CD14-positive monocyte (primary cell): Measurements from ENCODE around the gene DNAJA1. TPM values are rescaled to one million over a fixed set of nuclear protein-coding genes. Genes with fewer than 3 reads are reported as not detected.

ENCODE experiments used
- DNase-seq, 3 donors: peaks; one replicate each; pipeline ENCODE4 v3.0.0-alpha.2; 2011 to 2022
- H2AFZ ChIP-seq: 2 replicates; pipeline ENCODE4 v1.6.0; 2012; ENCODE audit warnings: mild to moderate bottlenecking, low read depth, low read length, inconsistent platforms; ENCODE audit not compliant: insufficient read depth, poor library complexity, severe bottlenecking
- H3K27ac ChIP-seq, 2 donors: 1 replicate in 1 of 2; 2 replicates in 1 of 2; pipeline ENCODE4 v1.5.1; 2012 to 2013; ENCODE audit warnings: low read length in 2 of 2, control low read depth in 1 of 2, inconsistent platforms in 1 of 2, low read depth in 1 of 2, mild to moderate bottlenecking in 1 of 2
- H3K27me3 ChIP-seq, 2 donors: one replicate each; pipeline versions ENCODE4 v1.6.0 to v1.6.1; 2011 to 2013; ENCODE audit warnings: low read length in 2 of 2; ENCODE audit not compliant: control insufficient read depth in 2 of 2, insufficient read depth in 2 of 2
- H3K36me3 ChIP-seq, 2 donors: replicated peaks in 1 of 2; 1 replicate in 1 of 2; 2 replicates in 1 of 2; pipeline versions ENCODE4 v1.5.1 to v1.6.1; 2012 to 2013; ENCODE audit warnings: low read length in 2 of 2, control low read depth in 1 of 2, inconsistent platforms in 1 of 2, mild to moderate bottlenecking in 1 of 2; ENCODE audit not compliant: insufficient read depth in 2 of 2, control insufficient read depth in 1 of 2
- H3K4me1 ChIP-seq, 2 donors: 1 replicate in 1 of 2; 2 replicates in 1 of 2; pipeline versions ENCODE4 v1.5.1 to v1.6.1; 2012 to 2013; ENCODE audit warnings: low read length in 2 of 2, control low read depth in 1 of 2, inconsistent platforms in 1 of 2, mild to moderate bottlenecking in 1 of 2, moderate library complexity in 1 of 2; ENCODE audit not compliant: insufficient read depth in 2 of 2, control insufficient read depth in 1 of 2
- H3K4me2 ChIP-seq: replicated peaks from 2 replicates; pipeline ENCODE3; 2012; ENCODE audit warnings: low read length, moderate library complexity, mild to moderate bottlenecking; ENCODE audit not compliant: poor library complexity, severe bottlenecking; ENCODE audit errors: extremely low read depth
- H3K4me3 ChIP-seq, 3 experiments: fragments of 200-600 bp in 1 of 3; sonication (generic) in 1 of 3; replicated peaks in 1 of 3; 1 replicate in 2 of 3; 2 replicates in 1 of 3; pipeline ENCODE4 v1.5.1; 2011 to 2013; ENCODE audit warnings: low read length in 3 of 3, mild to moderate bottlenecking in 3 of 3, control low read depth in 2 of 3, low read depth in 2 of 3, inconsistent platforms in 1 of 3, moderate library complexity in 1 of 3
- H3K79me2 ChIP-seq: 2 replicates; pipeline ENCODE4 v1.6.0; 2012; ENCODE audit warnings: mild to moderate bottlenecking, control low read depth, inconsistent platforms, low read length, moderate library complexity; ENCODE audit not compliant: insufficient read depth
- H3K9ac ChIP-seq: 2 replicates; pipeline ENCODE4 v1.6.0; 2017; ENCODE audit warnings: low read length, mild to moderate bottlenecking; ENCODE audit not compliant: insufficient read depth, poor library complexity, severe bottlenecking
- H3K9me3 ChIP-seq, 2 donors: replicated peaks in 1 of 2; 1 replicate in 1 of 2; 2 replicates in 1 of 2; pipeline versions ENCODE4 v1.5.1 to v1.6.1; 2012 to 2013; ENCODE audit warnings: low read length in 2 of 2, control low read depth in 1 of 2; ENCODE audit not compliant: control insufficient read depth in 1 of 2, insufficient read depth in 1 of 2
- H4K20me1 ChIP-seq: 2 replicates; pipeline ENCODE4 v1.6.0; 2012; ENCODE audit warnings: mild to moderate bottlenecking, low read length, control low read depth, moderate library complexity; ENCODE audit not compliant: insufficient read depth
- H3K27ac Mint-ChIP-seq, 7 donors: one replicate each; pipeline ENCODE4 v1.8.0; 2020; ENCODE audit warnings: mild to moderate bottlenecking in 7 of 7, mixed read lengths in 7 of 7, moderate library complexity in 6 of 7, inconsistent platforms in 2 of 7
- H3K27me3 Mint-ChIP-seq, 3 donors: one replicate each; pipeline ENCODE4 v1.8.0; 2021 to 2022; ENCODE audit warnings: low read depth in 3 of 3, mild to moderate bottlenecking in 3 of 3, mixed read lengths in 3 of 3, moderate library complexity in 3 of 3, inconsistent platforms in 1 of 3
- H3K36me3 Mint-ChIP-seq, 2 donors: one replicate each; pipeline ENCODE4 v1.8.0; 2020; ENCODE audit warnings: mixed read lengths in 2 of 2, inconsistent platforms in 1 of 2, mild to moderate bottlenecking in 1 of 2
- H3K4me1 Mint-ChIP-seq: one replicate; pipeline ENCODE4 v1.8.0; 2020; ENCODE audit warnings: mild to moderate bottlenecking, mixed read lengths
- H3K4me3 Mint-ChIP-seq, 2 donors: one replicate each; pipeline ENCODE4 v1.8.0; 2020; ENCODE audit warnings: mild to moderate bottlenecking in 2 of 2, mixed read lengths in 2 of 2, moderate library complexity in 1 of 2
- H3K9me3 Mint-ChIP-seq, 7 donors: one replicate each; pipeline ENCODE4 v1.8.0; 2020 to 2022; ENCODE audit warnings: mixed read lengths in 7 of 7, mild to moderate bottlenecking in 6 of 7, moderate library complexity in 6 of 7, inconsistent platforms in 2 of 7
- WGBS: methylation state at CpG from one replicate; pipeline ENCODE4 v1.1.5; 2013; ENCODE audit warnings: missing lambda C conversion rate; ENCODE audit not compliant: insufficient coverage; 5-methylcytosine and 5-hydroxymethylcytosine counted together
- intact Hi-C, 2 donors: fragments of 100-400 bp; cut with micrococcal nuclease; formaldehyde crosslinking; loops; one replicate each; pipeline versions ENCODE4 v1.15.0 to v1.15.1; 2023
- polyA plus RNA-seq, 3 donors: library from polyadenylated mRNA; depleted of rRNA in 1 of 3; unstranded in 2 of 3; stranded (reverse) in 1 of 3; fragments of 300-500 nt in 2 of 3; fragments of >200 nt in 1 of 3; fragmentation: Illumina TruSeq in 2 of 3; gene quantifications; 1 replicate in 2 of 3; 2 replicates in 1 of 3; pipeline ENCODE4 v1.2.3, GENCODE V29; 2012 to 2021
- TF ChIP-seq, protein P1 (sequence below): fragments of 200-600 bp; IDR thresholded peaks from one replicate; pipeline ENCODE4 v1.8.0; 2022; ENCODE audit warnings: antibody characterized with exemption, mild to moderate bottlenecking

The DNAJA1 gene
- polyA plus RNA-seq, 3 donors = 73.3 to 112 (median 93.6) TPM

DNA sequence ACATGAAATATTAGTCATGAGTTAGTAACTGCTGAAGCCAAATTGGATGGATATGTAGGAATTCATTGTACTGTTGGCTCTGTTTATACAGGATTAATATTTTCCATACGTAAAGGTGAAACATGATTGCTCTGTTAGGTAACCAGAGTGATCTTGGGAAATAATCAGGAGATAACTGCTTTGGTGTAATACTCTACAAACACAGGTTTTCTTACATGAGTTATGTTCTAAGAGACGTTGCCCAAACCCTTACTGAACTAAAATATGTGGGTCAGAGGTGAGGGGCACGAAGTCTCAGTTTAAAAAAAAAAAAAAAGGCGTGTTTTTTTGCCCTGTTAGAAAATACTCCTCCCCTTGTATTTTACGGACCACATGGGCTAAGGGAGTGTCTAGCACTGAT, 7.8 kb downstream of the DNAJA1 start:
- no peak overlapping the region for H3K4me2 ChIP-seq
- H3K27me3 ChIP-seq = no peaks in the 10 kb centered on the region
- no peaks in the 10 kb centered on the region for H3K9me3 ChIP-seq
- no peak overlapping the region for H3K9ac ChIP-seq
- peaks cover 78 to 83% of the 10 kb centered on the region in 2 donors for H3K36me3 Mint-ChIP-seq
- H2AFZ ChIP-seq = no peak overlapping the region
- no peak overlapping the region for H3K4me3 Mint-ChIP-seq
- WGBS = 100% methylated on average over 2 of the region's 5 CpGs
- TF ChIP-seq, protein P1, sequence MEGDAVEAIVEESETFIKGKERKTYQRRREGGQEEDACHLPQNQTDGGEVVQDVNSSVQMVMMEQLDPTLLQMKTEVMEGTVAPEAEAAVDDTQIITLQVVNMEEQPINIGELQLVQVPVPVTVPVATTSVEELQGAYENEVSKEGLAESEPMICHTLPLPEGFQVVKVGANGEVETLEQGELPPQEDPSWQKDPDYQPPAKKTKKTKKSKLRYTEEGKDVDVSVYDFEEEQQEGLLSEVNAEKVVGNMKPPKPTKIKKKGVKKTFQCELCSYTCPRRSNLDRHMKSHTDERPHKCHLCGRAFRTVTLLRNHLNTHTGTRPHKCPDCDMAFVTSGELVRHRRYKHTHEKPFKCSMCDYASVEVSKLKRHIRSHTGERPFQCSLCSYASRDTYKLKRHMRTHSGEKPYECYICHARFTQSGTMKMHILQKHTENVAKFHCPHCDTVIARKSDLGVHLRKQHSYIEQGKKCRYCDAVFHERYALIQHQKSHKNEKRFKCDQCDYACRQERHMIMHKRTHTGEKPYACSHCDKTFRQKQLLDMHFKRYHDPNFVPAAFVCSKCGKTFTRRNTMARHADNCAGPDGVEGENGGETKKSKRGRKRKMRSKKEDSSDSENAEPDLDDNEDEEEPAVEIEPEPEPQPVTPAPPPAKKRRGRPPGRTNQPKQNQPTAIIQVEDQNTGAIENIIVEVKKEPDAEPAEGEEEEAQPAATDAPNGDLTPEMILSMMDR = no peak
- peaks cover 100% of the 10 kb centered on the region for H4K20me1 ChIP-seq
- no peak overlapping the region for H3K4me3 ChIP-seq
- H3K4me1 Mint-ChIP-seq = peaks cover 26% of the 10 kb centered on the region
- peaks cover 18 to 23% of the 10 kb centered on the region in 2 donors for H3K4me1 ChIP-seq
- H3K27me3 Mint-ChIP-seq = no peaks in the 10 kb centered on the region
- H3K9me3 Mint-ChIP-seq = no peaks in the 10 kb centered on the region
- H3K79me2 ChIP-seq = peaks cover 95% of the 10 kb centered on the region
- no peak overlapping the region for H3K27ac ChIP-seq
- DNase-seq = no peak
- intact Hi-C loops = no loop called here
- peaks cover 91 to 92% of the 10 kb centered on the region in 2 donors for H3K36me3 ChIP-seq
- no peak overlapping the region for H3K27ac Mint-ChIP-seq

DNA sequence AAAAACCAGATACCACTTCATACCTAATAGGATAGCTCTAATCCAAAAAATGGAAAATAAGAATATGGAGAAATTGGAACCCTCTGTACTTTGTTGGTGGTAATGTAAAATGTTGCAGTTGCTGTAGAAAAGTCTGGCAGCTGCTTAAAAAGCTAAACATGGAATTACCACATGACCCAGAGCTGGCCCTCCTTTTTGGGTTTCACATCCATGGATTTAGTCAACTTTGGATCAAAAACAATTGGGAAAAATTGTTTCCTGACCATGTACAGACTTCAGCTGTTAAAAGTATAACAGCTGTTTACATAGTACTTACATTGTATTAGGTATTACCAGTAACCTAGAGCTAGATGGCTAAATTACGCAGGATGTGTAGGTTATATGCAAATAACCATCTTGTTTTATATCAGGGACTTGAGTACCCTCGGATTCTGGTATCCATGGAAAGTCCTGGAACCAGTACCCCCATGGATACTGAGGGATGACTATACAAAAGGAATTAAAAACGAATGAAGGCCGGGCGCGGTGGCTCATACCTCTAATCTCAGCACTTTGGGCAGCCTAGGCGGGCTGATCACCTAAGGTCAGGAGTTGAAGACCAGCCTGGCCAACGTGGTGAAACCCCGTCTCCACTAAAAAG, 15.8 kb downstream of the DNAJA1 start:
- Mint-ChIP-seq H3K9me3 (no peaks in the 10 kb centered on the region), H3K36me3 (peaks cover 34 to 44% of the 10 kb centered on the region in 2 donors), H3K4me1 (peaks cover 47% of the 10 kb centered on the region), H3K4me3 (no peak overlapping the region), H3K27ac (peak overlapping the region; percentile 79 to 95 (median 89)), H3K27me3 (no peaks in the 10 kb centered on the region)
- H3K9me3 ChIP-seq = no peaks in the 10 kb centered on the region
- WGBS = 91% methylated on average over 8 of the region's 9 CpGs
- peaks cover 42% of the 10 kb centered on the region for H4K20me1 ChIP-seq
- H3K27ac ChIP-seq = peak overlapping the region; percentile 49 to 50
- H2AFZ ChIP-seq = no peak overlapping the region
- no peaks in the 10 kb centered on the region for H3K27me3 ChIP-seq
- H3K79me2 ChIP-seq = peaks cover 34% of the 10 kb centered on the region
- H3K36me3 ChIP-seq = peaks cover 40 to 49% of the 10 kb centered on the region in 2 donors
- H3K4me2 ChIP-seq = no peak overlapping the region
- intact Hi-C loops = loop anchor here in 1 of 2 donors (5.0 kb wide), 1 partner anchor 36 kb away; the partner anchor contains the start of gene SMU1
- H3K9ac ChIP-seq = no peak overlapping the region
- H3K4me1 ChIP-seq = peaks cover 50 to 56% of the 10 kb centered on the region in 2 donors
- TF ChIP-seq, protein P1 = no peak
- no peak for DNase-seq
- H3K4me3 ChIP-seq = no peak overlapping the region
